Lung (tissue), 12 donors: Measurements from ENCODE around the gene FANCC. TPM values are rescaled to one million over a fixed set of nuclear protein-coding genes. Genes with fewer than 3 reads are reported as not detected.

Source experiments
- ATAC-seq: fragments of 200-7000 bp; cut with Tn5 transposase; one replicate; pipeline ENCODE4 v1.9.1; 2020; ENCODE audit warnings: moderate number of reproducible peaks; ENCODE audit not compliant: insufficient read depth, low FRiP score
- DNase-seq, 3 donors: peaks; one replicate each; pipeline ENCODE4 v3.0.0-alpha.2; 2013 to 2017
- H3K27ac ChIP-seq, 2 donors: one replicate each; pipeline ENCODE4 v1.5.1; 2013; ENCODE audit warnings: mild to moderate bottlenecking in 2 of 2, moderate library complexity in 2 of 2, control low read depth in 1 of 2, inconsistent platforms in 1 of 2, low read depth in 1 of 2, low read length in 1 of 2
- H3K27me3 ChIP-seq, 3 donors: one replicate each; pipeline ENCODE4 v1.5.1; 2013; ENCODE audit warnings: low read length in 2 of 3; ENCODE audit not compliant: control insufficient read depth in 3 of 3, insufficient read depth in 3 of 3
- H3K36me3 ChIP-seq, 4 donors: one replicate each; pipeline ENCODE4 v1.5.1; 2013; ENCODE audit warnings: low read length in 4 of 4, mild to moderate bottlenecking in 1 of 4, moderate library complexity in 1 of 4; ENCODE audit not compliant: control insufficient read depth in 4 of 4, insufficient read depth in 4 of 4
- H3K4me1 ChIP-seq, 5 donors: one replicate each; pipeline ENCODE4 v1.5.1; 2013; ENCODE audit warnings: low read length in 5 of 5, mild to moderate bottlenecking in 2 of 5, moderate library complexity in 1 of 5; ENCODE audit not compliant: control insufficient read depth in 5 of 5, insufficient read depth in 5 of 5
- H3K4me3 ChIP-seq: one replicate; pipeline ENCODE4 v1.5.1; 2013; ENCODE audit warnings: mild to moderate bottlenecking, control low read depth, moderate library complexity
- H3K9ac ChIP-seq, 2 donors: one replicate each; pipeline ENCODE4 v1.5.1; 2013; ENCODE audit warnings: low read length in 2 of 2, control low read depth in 1 of 2; ENCODE audit not compliant: insufficient read depth in 1 of 2
- H3K9me3 ChIP-seq, 4 donors: one replicate each; pipeline ENCODE4 v1.5.1; 2013; ENCODE audit warnings: low read length in 3 of 4, mild to moderate bottlenecking in 1 of 4, moderate library complexity in 1 of 4; ENCODE audit not compliant: control insufficient read depth in 4 of 4, insufficient read depth in 3 of 4
- CTCF ChIP-seq: IDR thresholded peaks from 2 replicates; pipeline ENCODE4 v1.5.1; 2012; ENCODE audit warnings: mild to moderate bottlenecking; ENCODE audit errors: control extremely low read depth, extremely low read depth
- WGBS, 2 donors: extraction: QIAGEN DNeasy Blood & Tissue Kit; methylation state at CpG; one replicate each; pipeline ENCODE4 v1.1.7; 2013; 5-methylcytosine and 5-hydroxymethylcytosine counted together
- polyA plus RNA-seq, 2 donors: library from polyadenylated mRNA; stranded (reverse); fragments of 200-250 nt; gene quantifications; one replicate each; pipeline ENCODE4 v1.2.1, GENCODE V29; 2013
- total RNA-seq, 2 donors: library from RNA; depleted of rRNA in 1 of 2; stranded (reverse); fragments of >200 nt in 1 of 2; gene quantifications; one replicate each; pipeline ENCODE4 v1.2.1, GENCODE V29; 2014 to 2021
- donor health status: control.
- donor health status: control.
- donor health status: Bipolar disorder and iron deficiency.
- donor health status: healthy.
- donor health status: DM: yes; HTN: yes; CAD: no.

The FANCC gene
- total and polyA plus RNA-seq, 4 donors = 4.4 to 20.0 (median 8.7) TPM

GRCh38 chr9:95133325-95133705, 184.2 kb downstream of the FANCC start:
- Histone ChIP-seq H3K27ac (no peak overlapping the region), H3K27me3 (no peaks in the 10 kb centered on the region), H3K9me3 (no peaks in the 10 kb centered on the region), H3K4me3 (no peak overlapping the region), H3K36me3 (peaks cover 0 to 5% (median 0%) of the 10 kb centered on the region in 4 donors), H3K4me1 (peaks cover 0 to 24% (median 7%) of the 10 kb centered on the region in 5 donors), H3K9ac (no peak overlapping the region)
- ATAC-seq = no peak
- 87 to 90% methylated on average over 4 of the region's 4 CpGs for WGBS, 2 donors
- TF ChIP-seq CTCF = no peak
- DNase-seq = no peak

DNA sequence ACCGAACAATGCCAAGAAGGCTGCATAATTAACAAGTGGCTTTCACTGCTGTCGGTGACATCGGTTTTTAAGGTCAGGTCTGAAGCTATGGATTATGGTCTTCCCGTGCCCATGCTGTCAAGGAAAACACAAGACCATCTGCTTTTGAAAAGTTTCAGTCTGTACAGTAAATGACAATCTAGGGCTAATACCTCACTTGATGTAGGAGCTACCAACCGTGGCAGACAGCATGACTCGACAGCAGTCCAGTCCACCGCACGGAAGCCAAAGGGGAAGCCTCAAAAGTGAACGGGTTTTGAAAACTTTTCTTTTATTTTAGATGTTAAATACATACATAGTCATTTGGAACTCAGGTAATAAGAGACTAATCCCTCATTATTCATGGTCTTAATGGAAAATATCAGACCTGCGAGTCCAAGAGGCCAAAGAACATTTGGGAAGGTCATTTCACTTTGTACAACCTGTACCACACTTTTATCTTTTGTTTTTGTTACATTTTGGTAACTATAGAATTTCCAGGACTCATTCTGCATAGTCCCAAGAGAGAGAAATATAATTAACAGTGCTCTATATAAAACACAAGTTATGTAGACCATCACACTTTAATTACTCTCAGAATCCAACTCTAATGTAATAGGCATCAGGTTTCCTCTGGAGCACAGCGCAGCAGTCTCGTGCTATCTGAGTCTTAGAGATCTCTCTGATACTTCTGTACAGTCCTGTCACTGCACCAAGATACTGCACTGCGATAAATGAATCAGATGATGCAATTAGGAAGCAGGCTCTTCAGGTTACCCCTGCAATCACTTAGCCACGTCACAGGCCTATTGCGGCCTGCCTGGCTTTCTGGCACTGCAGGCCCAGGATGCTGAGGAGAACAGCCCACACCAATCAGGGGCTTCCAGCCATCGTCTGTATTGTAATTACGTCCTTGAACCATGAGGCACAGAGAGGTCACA, 184.9 kb downstream of the FANCC start:
- Histone ChIP-seq H3K27me3 (no peaks in the 10 kb centered on the region), H3K9ac (no peak overlapping the region), H3K4me3 (no peak overlapping the region), H3K9me3 (no peaks in the 10 kb centered on the region), H3K27ac (no peak overlapping the region), H3K4me1 (peaks cover 0 to 21% (median 3%) of the 10 kb centered on the region in 5 donors), H3K36me3 (peaks cover 0 to 5% (median 0%) of the 10 kb centered on the region in 4 donors)
- no peak for TF ChIP-seq CTCF
- DNase-seq (no peak), ATAC-seq (no peak)
- WGBS, 2 donors = 80 to 86% methylated on average over 17 of the region's 17 CpGs

DNA sequence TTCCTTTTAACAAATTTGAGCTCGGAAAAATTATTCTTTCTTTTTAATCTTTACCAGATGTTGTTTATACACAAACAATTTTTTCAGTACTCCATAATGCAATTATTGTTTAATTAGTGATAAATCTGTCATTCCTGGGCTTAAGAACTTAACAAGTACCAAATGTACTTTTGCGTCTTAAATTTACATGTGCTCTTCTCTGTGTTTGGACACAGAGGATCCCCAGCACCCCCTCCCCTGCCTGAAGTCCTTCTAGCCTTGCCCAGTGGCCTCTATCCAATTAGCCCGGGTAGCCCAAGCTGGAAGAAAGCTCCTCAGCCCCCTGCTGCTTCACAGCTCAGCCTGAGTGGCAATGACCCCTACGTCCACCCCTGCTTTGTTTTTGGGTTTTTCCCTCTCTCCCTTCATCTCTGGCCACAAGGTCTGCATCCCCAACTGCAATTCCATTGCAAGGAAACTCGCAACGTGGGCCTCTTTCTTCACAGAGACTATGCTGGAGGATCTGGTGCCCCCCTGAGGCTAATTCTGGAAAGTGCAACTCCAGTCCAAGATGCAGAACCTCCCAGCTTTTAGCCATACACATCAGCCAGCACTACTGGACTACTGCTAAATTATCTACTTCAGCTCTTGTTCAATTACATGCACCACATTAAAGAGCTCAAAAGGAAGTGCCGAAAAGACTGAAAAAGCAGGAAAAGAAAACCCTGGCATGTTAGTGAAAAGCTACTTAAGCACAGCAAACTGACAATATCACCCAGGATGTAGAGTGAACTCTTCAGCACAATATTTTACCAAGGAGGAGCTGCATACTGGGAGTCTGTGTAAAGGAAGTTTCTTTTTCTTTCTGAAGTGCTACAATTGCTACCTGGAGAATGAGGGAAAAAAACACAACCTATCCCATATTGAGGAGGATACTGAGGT, 186.2 kb downstream of the FANCC start:
- TF ChIP-seq CTCF = peak; percentile 83
- ATAC-seq = peak; percentile 55
- H3K4me3 ChIP-seq = no peak overlapping the region
- H3K9ac ChIP-seq = peak overlapping the region in 1 of 2 donors; percentile 56
- 32 to 47% methylated on average over 7 of the region's 7 CpGs for WGBS, 2 donors
- H3K4me1 ChIP-seq = peaks cover 0 to 27% (median 3%) of the 10 kb centered on the region in 5 donors
- peaks cover 0 to 3% (median 0%) of the 10 kb centered on the region in 4 donors for H3K36me3 ChIP-seq
- peak; percentile 82 to 89 (median 87) for DNase-seq
- H3K27ac ChIP-seq = no peak overlapping the region
- H3K9me3 ChIP-seq = no peaks in the 10 kb centered on the region
- no peaks in the 10 kb centered on the region for H3K27me3 ChIP-seq
